NCI-H82 treated with DMSO at 0.1 percent for 48 hours (cell line): Measurements from ENCODE around the gene ROCK2.

Source experiments
- DNase-seq: peaks from one replicate; lab custom pipeline; 2025; ENCODE audit not compliant: unreplicated experiment; lab: John Stamatoyannopoulos, UW

The ROCK2 gene

DNA sequence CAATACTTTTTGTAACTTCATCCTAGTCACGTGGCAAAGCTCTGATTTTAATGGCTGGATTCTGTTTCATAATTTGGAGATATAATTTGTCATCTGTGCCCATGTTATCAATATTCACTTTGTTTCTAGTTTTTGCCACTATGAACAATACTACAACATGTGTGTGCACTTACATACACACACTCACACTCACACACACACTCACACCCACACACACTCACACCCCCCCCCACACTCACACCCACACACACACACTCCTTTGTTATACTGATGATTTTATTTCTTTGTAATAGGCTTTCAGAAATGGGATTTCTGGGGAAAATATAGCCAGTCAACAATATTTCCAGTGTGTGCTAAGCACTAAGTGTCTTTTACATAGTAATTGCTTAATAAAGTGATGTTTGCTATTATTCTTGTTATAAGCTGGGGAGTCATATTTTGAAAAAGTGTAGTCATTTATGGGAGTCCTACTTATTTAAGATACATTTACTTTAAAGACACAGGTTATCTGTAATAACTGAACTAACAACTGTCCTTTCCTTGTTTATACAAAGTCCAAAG lies 22.8 kb upstream of the ROCK2 start:
- DNase-seq: no peak

DNA sequence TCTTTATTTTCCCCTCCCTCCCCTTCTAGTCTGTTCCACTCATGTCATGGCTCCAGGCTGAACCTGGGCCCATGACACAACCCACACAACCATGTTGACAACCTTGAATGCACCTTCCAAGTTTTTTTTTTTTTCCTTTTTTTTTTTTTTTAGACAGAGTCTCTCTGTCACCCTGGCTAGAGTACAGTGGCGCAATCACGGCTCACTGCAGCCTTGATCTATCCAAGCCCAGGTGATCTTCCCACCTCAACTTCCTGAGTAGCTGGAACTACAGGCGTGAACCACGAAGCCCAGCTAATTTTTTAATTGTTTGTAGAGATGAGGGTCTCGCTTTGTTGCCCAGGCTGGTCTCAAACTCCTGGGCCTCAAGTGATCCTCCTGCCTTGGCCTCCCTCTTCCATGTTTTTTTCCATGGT lies 21.9 kb upstream of the ROCK2 start:
- DNase-seq: no peak

DNA sequence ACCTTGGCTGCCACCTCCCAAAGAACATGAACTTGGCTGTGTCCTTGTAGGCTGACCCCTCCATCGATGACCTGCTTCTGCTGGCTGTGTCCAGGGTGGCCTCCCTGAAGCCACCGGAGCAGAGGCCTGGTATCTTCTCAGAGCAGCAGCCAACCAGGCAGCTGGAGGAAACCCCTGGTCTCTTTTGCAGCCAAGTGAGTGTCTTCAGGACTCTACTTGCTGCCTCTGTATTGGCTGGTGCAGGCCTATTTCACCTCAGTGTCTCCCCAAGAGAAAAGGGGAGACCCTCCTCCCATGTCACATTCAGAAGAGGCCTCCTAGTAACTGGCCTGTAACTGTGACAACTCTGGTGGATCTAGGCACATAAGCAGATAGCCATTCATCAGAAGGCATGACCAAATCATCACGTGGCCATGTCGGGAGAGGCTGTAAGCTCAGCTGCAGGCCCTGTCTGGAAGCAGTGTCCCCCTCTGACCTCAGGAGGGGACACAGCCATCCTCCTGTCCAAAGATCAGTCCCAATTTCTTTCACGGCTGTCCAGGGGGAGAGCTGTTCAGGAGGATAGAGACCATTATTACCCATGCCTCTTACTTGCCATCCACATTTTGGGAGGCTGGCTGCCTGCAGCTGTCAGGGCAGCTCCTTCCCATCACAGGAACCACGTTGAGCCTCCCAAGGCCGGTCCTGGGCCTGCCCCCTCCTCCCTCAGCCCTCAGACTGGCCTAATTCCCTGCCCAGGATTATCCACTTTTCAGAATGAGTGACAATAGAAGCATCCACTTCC lies 20.9 kb upstream of the ROCK2 start:
- peak; percentile 38 for DNase-seq

DNA sequence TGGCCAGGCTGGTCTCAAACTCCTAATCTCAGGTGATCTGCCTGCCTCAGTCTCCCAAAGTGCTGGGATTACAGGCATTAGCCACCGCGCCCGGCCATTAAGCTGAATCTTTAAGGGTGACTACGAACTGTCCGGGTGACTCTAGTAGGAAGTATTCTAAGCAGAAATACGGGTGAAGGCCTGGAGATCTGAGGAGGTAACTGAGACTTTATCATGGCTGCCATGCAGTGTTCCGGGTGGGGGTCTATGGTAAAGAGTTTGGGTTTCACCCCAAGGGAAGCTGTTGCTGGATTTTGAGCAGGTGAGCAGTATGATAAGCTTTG lies 20.1 kb upstream of the ROCK2 start:
- DNase-seq: no peak

DNA sequence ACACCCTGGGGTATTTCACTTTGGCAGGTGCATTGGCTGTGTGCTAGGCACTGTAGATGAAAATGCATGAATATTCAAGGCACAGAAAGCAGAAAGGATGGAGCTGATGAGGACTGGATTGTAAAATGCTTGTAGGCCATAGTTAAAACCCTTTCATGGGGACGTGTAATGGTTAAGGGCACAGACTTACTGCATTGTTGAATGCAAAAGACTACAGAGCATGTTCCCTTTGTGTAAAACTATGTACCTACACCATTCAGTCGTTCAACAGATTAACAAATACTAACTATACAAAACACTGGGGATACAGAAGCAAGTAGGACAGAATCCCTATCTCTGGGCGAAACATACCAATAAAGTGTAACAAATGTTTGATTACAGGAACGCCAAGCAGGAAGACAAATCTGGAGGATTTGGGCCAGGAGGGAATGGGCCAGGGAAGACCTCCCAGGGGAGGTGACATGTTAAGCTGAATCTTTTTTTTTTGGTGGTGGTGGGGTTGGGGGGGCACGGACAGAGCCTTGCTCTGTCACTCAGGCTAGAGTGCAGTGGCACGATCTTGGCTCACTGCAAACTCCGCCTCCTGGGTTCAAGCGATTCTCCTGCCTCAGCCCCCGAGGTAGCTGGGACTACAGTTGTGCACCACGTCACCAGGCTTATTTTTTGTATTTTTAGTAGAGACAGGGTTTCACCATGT lies 19.6 kb upstream of the ROCK2 start:
- no peak for DNase-seq

DNA sequence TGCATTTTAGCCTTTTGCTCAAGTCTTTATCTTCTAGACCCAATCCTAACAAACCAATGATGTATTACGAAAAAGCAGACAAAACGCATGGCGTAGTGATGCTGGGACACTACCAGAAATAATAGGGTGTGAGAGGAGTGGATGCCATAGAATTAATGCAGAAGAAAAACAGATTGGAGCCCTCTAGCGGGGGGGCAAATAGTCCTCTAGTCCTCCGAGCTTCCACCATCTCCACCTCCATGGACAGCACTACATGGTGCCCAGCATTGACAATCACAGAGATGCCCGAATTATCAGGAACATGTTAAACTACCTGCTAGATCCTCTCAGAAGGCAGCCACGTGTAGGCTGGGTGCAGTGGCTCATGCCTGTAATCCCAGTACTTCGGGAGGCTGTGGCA lies 15.4 kb upstream of the ROCK2 start:
- no peak for DNase-seq

DNA sequence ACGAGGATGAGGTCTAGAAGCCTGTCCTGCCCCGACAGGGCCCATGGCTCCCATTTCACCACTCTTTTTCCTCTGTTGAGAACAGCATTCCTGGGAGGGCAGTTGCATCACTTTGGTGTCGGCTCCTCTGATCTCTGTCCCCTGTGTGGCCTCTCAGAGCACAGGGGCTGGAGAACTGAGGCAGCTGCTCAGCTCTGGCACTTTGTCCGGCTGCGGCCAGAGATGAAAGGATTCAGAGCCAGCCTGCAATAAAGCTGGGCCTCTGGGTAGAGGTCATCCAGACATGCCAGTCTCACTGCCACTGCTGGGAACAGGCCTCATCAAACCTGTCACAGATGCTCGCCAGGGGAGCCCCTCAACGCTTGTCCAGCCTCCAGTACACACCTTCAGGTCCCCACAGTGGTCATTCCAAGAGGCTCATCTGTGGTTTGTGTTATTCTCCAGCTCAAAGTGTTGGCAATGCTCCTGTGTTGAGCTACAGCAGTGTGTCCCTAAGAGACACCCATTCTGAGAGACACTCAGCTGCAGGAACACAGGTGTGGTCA lies 13.1 kb upstream of the ROCK2 start:
- no peak for DNase-seq

DNA sequence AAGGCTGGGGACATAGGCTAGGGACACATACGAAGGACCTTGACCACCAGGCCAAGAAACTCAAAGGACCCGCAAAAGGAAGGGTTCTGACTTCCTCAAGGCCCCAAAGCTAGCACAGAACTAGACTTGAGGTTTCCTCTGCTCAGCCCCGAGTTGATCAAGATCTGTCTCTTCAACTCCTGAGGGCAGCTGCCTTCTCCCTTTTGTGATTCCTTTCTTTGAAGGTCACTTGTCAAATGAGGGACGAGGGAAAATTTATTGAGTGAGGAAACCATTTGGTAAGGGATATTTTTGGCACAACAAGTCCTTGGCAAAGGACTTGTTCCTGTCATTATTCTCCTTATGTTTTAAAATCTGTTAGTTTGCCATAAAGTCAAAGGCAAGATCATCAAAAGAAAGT lies 12.3 kb upstream of the ROCK2 start:
- no peak for DNase-seq

DNA sequence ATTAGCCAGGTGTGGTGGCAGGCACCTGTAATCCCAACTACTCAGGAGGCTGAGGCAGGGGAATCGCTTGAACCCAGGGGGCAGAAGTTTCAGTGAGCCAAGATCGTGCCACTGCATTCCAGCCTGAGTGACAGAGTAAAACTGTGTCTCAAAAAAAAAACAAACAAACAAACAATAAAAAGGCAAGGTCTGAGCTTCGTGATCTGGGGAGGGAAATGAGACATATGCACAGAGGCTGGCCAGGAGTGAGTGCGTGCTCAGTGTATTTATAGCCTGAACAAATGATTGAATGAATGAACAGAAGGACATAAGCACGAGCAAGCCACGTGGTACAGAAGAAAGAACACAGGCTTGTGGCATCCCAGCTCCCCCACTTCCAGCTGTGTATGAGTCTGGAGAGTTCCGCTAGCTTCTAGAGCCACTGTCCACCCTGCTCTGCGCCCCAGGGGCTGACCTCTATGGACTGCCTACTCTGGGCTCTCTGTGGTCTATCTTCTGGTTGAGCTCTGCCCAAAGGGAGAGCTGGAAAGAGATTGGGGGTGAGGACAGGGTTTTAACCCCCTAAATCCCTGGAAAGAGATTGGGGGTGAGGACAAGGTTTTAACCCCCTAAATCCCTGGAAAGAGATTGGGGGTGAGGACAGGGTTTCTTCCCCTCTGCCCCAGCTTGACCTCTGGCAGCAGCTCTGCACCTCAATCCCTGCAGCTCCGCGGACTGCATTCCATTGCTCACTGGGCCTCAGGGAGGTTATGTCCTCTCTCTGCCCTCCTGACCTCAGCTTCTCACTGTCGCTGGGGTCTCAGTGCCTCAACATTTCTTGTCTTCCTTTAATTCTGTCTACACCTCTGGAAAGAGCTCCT lies 11.0 kb upstream of the ROCK2 start:
- no peak for DNase-seq

DNA sequence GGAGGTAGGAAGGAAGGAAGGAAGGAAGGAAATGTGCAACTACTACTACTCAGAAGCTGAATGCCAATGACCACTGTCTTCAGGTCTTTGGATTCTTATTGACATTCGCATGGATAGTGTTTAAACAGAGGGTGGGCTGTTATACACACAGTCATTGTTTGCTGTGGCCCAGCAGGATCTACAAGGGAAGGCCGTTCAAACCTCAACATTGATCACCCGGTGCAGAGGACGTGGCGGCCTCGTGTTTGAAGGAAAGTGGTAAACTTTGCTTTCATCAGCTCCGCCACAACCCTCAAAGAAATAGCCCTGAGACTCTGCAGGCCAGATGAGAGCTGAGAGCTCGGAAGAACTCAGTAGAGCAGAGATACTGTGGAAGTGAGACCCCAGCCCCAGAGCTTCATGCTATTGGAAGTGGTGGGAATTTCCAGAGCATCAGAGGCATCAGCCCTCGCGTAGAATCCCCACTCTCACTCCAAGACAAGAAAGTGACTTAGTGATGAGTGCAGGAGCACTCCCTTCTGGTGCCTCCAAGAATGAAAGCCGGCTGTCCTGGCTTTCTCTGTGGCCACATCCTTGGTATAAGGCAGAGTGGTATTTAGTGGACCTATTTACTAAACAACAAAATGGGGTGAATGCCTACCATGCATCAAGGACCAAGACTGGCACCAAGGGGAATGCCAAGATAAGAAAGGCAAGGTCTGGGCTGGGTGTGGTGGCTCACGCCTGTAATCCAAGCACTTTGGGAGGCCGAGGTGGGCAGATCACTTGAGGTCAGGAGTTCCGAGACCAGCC lies 10.1 kb upstream of the ROCK2 start:
- DNase-seq: no peak

DNA sequence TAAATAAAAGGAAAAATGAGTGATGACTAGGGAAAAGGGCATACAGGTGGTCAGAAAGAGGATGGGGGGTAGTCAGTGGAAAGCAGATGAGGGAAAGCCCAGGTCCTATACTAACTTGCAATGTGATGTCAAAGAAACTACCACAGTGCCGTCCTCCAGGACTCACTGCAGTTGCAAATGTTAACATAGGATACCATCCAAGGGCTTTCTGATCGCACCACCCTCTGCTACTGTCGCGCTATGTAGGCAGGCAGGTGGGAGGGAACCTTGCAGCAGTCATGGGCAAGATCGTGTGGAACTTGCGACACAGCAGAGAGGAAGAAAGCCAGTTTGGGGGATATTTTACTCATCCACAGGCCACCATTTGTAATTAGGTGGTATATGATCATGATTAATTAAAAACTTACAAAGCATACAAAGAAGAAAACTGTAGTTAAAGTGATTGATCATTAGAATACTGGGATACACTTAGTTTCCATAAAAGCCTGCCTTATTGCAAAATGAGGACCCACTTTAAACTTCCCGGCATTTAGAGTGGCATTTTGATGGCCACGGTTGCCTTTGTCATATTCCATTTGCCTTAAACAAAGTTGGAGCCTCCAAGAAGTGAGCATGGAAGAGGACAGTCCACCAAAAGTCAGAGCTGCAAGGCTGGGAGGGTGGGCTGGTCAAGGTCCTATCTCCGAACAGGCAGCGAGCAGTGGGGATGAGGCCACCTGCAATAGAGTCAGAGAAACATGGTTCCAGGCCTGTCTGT lies 8.5 kb upstream of the ROCK2 start:
- no peak for DNase-seq

DNA sequence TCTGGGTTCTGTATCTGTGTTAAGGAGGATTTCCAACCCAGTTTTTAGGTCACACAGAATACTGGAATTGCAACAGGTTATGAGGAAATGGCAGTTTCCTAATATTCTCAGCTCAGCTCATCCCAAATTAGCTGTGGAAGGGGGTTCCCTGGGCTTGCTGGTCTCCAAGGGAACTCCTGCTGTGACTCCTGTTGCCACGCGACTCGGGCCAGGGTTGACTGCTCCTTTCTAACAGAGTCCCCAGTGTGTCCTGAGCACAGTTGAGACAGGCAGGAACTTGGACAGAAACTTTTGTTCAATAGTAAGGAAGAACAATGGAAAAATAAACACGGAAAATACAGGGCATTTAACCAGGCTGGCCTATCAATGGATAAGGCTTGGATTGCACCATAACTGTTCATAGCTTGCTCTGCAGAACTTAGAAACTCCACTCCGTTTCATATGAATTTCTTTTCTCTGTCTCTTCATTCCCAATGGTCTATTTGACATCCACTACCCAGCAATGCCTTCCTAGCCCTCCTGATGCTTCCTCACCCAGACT lies 3.8 kb upstream of the ROCK2 start:
- DNase-seq: no peak

DNA sequence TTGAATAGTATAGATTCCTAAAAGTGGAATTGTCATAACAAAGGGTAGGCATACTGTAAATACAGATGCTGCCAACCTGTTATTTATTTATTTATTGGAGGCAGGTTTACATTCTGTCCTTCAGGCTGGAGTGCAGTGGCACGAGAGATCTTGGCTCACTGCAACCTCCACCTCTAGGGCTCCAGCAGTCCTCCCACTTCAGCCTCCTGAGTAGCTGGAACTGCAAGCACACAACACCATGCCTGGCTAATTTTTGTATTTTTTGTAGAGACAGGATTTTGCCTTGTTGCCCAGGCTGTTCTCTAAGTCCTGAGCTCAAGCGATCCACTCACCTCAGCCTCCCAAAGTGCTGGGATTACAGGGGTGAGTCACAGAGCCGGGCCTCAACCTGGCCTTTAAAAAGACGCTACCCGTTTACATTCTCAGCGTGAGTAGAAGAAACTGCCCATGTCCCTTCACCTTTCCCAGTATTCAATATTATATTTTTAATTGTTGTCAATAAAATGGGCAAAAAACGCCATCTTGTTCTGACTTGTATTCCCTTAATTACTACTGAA lies 3.0 kb upstream of the ROCK2 start:
- DNase-seq: no peak

DNA sequence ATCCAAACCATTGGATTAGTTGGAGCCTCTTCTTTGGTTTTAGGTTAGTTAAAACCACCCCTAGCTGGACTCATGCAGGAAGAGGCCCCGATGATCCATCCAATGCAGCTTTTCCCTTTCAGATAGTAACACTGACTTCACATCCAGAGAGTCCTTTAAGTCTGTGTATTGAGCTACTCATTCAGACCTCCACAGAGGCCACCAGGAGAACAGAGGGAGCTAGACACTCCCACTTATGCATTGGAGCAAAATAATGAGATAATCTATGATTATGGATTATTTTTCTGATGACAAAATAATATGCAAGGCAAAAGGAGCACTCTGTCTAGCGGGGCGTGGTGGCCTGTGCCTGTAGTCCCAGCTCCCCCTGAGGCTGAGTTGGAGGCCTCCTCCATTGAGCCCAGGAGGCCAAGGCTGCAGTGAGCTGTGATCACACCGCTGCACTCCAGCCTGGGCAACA lies 1.6 kb upstream of the ROCK2 start:
- no peak for DNase-seq

DNA sequence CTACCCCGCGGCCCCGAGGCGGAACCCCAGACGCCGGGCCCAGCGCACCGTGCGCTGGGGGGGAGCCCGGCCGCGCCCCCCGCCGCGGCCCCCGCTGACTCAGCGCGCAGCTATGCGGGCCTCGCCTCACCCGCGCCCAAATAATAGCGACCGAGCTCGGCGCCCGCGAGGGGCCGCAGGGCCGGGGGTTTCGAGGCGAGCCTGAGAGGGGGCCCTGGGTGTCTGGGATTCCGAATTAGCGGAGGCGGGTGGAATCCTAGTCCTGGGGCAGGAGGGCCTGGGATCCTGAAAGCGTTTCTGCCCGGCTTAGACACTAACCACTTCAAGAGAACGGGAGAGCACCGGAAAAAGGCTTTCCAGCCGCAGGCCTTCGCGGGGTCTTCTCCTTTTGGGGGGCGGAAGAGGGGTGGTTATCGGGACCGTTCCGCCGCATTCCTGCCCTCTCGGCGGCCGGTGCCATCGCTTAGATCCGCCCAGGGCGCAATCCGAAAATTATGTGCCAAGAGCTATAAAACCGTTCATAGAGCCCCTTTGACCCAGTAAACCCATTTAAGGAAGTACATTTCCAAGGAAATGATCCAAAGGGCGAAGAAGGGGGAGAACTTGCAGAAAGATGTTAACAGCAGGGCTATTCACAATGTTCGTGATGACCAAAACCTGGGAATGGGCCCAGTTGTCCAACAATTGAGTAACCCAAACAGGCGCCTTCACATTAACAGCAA lies 681 bp upstream of the ROCK2 start:
- DNase-seq: peak; percentile 18

DNA sequence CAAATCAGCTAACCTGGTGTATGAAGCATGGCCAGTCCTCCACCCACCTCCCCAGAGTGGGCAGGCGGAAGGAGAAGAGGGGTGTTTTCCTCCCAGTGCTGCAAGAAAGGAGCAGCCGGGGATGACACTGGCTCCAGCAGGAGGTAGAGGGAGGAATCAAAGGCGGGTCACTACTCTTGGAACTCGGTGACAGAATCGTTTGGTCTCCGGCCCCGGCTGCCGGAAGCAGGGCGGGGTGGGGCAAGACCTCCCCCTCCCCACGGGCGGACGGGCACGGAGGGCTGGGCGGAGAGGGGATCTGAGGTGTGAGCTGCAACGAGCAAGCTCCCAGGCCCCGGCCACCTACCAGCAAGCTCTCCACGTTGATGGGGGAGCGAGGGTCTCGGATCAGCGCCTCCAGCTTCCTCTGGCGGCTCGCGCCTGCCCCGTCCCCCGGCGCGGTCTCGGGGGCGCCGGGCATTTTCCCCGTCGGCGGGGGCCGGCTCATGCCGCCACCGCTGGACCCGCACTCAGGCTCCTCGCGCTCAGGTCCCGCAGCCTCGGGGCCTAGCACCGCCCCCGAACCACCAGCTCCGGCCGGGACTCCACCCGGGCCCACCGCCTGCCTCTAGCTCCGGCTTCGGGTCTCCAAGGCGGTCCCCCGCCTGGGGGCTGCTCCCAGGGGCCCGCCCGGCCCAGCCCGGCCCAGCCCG lies 640 bp downstream of the ROCK2 start:
- DNase-seq: peak; percentile 14

DNA sequence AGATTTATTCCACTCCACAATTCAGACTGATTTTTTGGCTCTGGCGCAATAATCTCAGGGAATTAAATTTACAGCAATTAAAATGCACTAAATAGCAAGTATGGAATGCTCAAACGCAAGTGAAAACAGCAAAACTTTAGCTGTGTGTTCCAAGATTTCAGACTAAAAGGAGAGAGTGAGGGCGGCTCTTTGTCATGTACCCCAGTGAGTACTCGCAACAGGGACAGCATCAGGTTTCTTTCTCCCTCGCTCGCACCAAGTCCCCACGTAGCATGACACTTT lies 1.1 kb downstream of the ROCK2 start:
- DNase-seq: no peak
